ENCODE results near the gene RNASE9.

- TF ChIP-seq CTCF (IDR thresholded peaks at IDR 0.05; ENCODE audit: borderline replicate concordance, extremely low read depth, low read length, poor library complexity, severe bottlenecking), result no peak
- no peak for TF ChIP-seq EZH2 (IDR thresholded peaks at IDR 0.05; ENCODE audit: borderline replicate concordance, low read depth, low read length, severe bottlenecking)
These were observed 3.1 kb upstream of the RNASE9 start for GRCh38 chr14:20563971-20564370.
